Measurements from ENCODE around the gene CTIF.
A peak's percentile ranks its signal among the peaks of the same experiment; 100 is the strongest.

The CTIF gene

DNA sequence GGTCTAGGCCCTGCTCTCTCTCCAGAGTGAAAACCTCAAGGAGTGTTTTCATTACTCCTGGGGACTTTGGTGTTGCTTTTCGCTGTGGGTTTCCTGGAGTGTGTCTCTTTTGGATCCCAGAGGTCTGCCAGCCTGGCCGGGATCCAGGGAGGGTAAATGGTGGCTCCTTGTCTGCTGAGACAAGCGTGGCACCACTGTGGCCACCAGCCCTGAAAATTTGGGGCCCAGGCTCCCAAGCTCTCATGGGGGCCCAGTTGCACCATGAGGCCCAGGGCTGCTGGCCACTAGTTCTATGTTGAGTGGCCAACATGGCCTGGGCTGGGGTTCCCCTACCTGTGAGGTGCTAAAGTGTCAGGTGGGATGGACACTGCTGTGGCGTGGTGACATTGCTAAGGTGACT, 144.8 kb downstream of the CTIF start:
- H3K4me1 Mint-ChIP-seq: peaks cover 34% of the 10 kb centered on the region
- H3K4me3 Mint-ChIP-seq: no peak overlapping the region
- no peaks in the 10 kb centered on the region for H3K27me3 Mint-ChIP-seq (ENCODE audit: low read depth, poor library complexity)
- no peak for DNase-seq
- H3K36me3 Mint-ChIP-seq (ENCODE audit: low read depth): peaks cover 14% of the 10 kb centered on the region
- H3K9me3 Mint-ChIP-seq: peaks cover 7% of the 10 kb centered on the region
- no peak overlapping the region for H3K27ac Mint-ChIP-seq
- TF ChIP-seq, protein P1, sequence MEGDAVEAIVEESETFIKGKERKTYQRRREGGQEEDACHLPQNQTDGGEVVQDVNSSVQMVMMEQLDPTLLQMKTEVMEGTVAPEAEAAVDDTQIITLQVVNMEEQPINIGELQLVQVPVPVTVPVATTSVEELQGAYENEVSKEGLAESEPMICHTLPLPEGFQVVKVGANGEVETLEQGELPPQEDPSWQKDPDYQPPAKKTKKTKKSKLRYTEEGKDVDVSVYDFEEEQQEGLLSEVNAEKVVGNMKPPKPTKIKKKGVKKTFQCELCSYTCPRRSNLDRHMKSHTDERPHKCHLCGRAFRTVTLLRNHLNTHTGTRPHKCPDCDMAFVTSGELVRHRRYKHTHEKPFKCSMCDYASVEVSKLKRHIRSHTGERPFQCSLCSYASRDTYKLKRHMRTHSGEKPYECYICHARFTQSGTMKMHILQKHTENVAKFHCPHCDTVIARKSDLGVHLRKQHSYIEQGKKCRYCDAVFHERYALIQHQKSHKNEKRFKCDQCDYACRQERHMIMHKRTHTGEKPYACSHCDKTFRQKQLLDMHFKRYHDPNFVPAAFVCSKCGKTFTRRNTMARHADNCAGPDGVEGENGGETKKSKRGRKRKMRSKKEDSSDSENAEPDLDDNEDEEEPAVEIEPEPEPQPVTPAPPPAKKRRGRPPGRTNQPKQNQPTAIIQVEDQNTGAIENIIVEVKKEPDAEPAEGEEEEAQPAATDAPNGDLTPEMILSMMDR (IDR thresholded peaks at IDR 0.05): no peak

DNA sequence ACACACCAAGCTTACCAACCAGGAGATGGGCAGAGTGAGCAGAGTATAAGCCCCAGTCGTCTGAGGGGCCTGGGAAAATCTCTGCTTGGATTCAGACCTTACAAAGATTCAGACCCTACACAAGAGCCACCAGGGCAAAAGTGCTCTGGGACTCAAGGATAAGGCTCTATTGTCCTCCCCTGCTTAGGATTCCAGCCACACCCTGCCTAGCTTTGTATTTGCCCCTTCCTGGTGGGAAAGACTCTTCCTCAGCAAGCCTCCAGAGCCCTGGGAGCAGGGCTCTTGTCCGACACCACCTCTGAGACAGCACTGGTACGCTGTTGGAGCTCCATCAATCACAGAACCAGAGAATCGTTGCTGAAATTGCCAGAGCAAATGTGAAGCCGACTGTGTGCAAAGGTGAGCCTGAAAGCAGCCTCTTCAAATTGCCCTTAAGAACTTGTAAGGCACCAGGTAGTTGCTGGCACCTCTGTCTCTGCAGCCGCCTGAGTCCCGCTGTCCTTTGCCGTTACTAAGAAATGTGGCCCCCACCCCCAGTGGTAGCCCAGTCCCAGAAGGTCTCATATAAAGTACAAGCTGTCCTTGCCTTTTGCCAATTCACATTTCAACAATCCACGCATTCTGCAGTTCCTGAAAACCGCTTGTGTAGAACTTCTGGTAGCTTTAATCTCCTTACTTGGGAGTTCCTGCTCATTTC, 148.7 kb downstream of the CTIF start:
- Mint-ChIP-seq H3K36me3 (ENCODE audit: low read depth) (peaks cover 18% of the 10 kb centered on the region), H3K4me1 (peaks cover 14% of the 10 kb centered on the region), H3K27me3 (ENCODE audit: low read depth, poor library complexity) (peaks cover 4% of the 10 kb centered on the region), H3K4me3 (no peak overlapping the region), H3K9me3 (peaks cover 7% of the 10 kb centered on the region), H3K27ac (peak overlapping the region; percentile 76)
- DNase-seq: no peak
- TF ChIP-seq, protein P1 (IDR thresholded peaks at IDR 0.05): no peak

DNA sequence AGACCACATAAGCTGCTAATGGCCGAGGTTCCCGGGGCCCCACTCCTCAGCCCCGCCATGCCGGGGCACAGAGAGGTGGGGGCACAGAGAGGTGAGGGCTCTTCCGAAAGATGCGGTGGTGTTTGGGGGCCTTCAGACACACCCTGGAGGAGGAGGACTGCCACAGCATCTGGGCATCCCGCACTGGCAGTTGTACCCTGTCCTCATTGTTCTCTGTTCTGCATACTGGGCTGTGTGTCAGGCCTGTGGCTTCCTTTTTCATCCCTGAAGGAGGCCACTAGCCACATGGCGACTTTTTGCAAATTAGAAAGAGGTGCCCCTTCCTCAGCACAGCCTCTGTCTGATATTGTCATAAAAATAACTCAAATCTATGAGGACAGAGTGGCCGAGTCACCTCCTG, 150.1 kb downstream of the CTIF start:
- Mint-ChIP-seq H3K4me3 (no peak overlapping the region), H3K9me3 (peaks cover 7% of the 10 kb centered on the region), H3K27me3 (ENCODE audit: low read depth, poor library complexity) (peaks cover 4% of the 10 kb centered on the region), H3K27ac (no peak overlapping the region), H3K4me1 (peaks cover 14% of the 10 kb centered on the region), H3K36me3 (ENCODE audit: low read depth) (peaks cover 19% of the 10 kb centered on the region)
- TF ChIP-seq, protein P1 (IDR thresholded peaks at IDR 0.05): no peak
- no peak for DNase-seq

DNA sequence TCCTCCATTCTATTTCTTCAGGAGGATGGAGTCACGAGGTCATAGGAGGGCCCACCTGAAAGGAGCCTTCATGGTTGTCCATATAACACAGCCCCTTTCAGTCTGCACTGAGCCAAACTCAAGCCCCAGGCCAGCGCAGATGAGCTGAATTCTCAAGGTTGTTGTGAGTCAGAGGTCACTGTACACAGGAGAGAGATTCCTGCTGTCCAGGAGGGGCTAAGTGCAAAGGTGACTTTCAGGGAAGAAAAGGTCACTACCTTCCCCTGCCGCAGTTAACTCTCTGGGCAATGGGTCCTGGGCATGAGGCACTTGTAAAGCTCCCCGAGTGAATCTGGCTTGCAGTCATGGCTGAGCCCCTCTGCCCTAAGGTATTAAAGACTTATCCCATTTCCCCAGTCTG, 150.7 kb downstream of the CTIF start:
- TF ChIP-seq, protein P1 (IDR thresholded peaks at IDR 0.05): no peak
- Mint-ChIP-seq H3K4me1 (peaks cover 14% of the 10 kb centered on the region), H3K4me3 (no peak overlapping the region), H3K27ac (no peak overlapping the region), H3K9me3 (peaks cover 7% of the 10 kb centered on the region), H3K36me3 (ENCODE audit: low read depth) (peaks cover 19% of the 10 kb centered on the region), H3K27me3 (ENCODE audit: low read depth, poor library complexity) (peaks cover 4% of the 10 kb centered on the region)
- no peak for DNase-seq

DNA sequence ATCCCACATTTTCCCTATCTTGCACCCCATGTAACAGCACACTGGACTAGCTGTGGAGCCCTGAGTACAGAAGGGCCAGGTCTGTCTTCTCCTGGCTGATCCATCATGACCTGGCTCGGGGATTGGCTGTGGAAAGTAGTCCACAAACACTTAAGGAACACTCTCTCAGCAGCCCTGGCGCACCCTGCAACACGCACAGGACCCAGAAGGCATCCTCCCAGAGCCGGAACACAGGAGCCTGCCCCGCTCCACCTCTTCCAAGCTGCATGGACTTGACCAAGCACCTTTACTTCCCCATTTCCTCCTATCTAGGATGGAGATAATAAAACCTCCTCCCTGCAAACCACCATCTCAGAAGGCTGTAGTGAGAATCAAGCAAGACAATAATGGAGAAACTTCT, 151.7 kb downstream of the CTIF start:
- no peak for DNase-seq
- Mint-ChIP-seq H3K27ac (no peak overlapping the region), H3K9me3 (peaks cover 7% of the 10 kb centered on the region), H3K4me3 (no peak overlapping the region), H3K36me3 (ENCODE audit: low read depth) (peaks cover 19% of the 10 kb centered on the region), H3K4me1 (peaks cover 14% of the 10 kb centered on the region), H3K27me3 (ENCODE audit: low read depth, poor library complexity) (peaks cover 4% of the 10 kb centered on the region)
- TF ChIP-seq, protein P1 (IDR thresholded peaks at IDR 0.05): no peak

DNA sequence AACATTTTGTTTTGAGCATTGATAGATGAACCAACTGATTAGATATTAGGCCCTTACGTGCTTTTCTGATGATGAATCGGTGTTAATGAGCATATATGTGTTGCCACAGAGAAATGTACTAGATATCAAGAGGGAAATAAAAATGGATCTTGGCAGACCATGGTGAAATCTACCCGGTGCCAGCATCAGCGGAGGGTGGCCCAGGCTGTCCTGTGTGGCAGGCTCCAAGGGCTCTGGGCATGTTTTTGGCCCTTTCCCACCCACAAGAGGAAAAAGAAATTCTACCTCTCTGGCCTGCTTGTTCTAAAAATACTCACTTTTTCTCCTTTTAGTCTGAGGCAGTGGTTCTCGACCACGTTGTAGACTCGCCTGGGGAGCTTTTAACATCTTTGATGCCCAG, 154.2 kb downstream of the CTIF start:
- TF ChIP-seq, protein P1 (IDR thresholded peaks at IDR 0.05): no peak
- no peaks in the 10 kb centered on the region for H3K4me1 Mint-ChIP-seq

More for the DNA sequence above, 154.2 kb downstream of the CTIF start:
- no peak for DNase-seq
- Mint-ChIP-seq H3K36me3 (ENCODE audit: low read depth) (peaks cover 5% of the 10 kb centered on the region), H3K9me3 (no peaks in the 10 kb centered on the region), H3K27me3 (ENCODE audit: low read depth, poor library complexity) (peaks cover 4% of the 10 kb centered on the region), H3K27ac (no peak overlapping the region), H3K4me3 (no peak overlapping the region)
